GM18873 (cell line): ENCODE data around the gene USP27X.

Experiments used
- ATAC-seq: cut with Tn5 transposase; IDR thresholded peaks from one replicate; pipeline ENCODE4 v1.9.1; 2021; ENCODE audit warnings: mild to moderate bottlenecking, moderate library complexity, moderate number of reproducible peaks; ENCODE audit not compliant: unreplicated experiment, low FRiP score

The USP27X gene

DNA sequence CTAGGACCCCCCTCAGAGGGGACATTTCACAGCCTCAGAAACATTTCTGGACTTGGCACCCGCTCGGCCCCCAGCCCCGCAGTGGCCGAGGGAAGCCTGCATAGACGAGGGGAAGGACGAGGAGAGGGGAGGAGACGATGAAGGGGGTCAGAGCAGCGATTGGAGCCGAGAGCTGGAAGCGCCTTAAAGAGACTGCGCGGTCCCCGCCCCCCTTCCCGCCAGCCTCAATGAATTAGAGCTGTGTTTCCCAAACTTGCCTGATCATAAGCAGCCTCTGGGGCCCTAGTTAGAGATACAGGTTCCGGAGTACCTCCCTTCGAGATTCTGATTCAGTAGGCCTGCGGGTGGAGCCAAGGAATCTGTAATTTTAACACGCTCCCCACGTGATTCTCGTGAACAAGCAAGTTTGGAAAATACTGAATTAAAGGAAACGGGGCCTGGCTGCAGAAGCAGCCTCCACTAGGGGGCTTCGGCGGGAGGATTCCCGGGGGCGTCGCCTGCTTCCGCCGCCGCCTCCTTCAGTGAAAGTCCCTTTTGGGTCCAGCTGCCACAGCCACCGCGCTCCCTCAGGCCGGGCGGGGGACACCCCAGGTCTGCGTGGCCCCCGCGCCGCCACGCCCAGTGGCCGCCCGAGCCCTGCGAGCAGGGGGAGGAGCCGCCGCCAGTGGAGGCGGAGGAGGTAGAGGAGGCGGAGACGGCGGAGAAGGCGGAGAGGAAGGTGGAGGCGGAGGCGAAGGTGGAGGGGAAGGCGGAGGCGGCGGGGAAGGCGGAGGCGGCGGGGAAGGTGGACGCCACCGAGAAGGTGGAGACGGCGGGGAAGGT, at the start of gene USP27X:
USP27X (plus strand) TSS at position 651 of the 822 bp plus-strand sequence. CDS start 824 bp downstream, outside the sequence.
- ATAC-seq = peak; percentile 58

GRCh38 chrX:49838374-49838773, 40.9 kb upstream of the USP27X start:
- peak; percentile 64 for ATAC-seq

DNA sequence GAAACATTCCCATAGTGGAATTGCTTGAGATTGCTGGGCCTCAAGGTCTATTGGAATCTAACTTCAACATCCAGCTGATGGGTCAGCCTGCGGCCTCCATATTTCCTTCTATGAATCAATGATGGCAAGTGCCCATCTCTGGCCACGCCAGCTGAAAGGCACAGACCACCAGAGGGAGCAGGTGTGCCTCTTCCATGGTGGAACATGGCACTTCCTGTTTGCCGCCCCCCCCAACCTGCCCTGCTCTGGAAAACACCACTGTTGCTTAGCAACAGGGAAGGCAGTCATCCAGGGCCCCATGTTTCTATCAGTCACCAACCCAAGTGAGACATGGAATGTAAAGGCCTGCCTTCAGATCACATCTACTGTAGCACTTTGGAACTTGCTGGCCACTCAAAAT, 38.6 kb upstream of the USP27X start:
- ATAC-seq = no peak

DNA sequence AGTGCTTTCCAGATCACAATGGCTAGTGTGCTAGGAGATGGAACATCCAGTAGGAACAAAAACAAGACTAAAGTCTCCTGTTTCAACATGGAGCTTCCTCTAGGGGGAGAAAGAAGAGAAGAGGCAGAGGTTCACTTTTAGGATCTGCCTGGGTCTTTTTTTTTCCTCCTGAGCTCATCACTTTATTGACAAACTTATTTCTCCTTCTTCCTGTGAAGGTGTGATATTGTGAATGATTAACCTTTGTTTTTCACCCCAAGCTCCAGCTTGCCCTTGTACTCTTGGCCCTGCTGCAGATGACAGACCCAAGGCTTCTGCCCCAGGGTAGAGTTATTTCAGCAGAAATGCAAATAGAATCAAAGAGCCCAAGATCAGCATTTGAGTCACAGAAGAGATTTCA, 36.7 kb upstream of the USP27X start:
- no peak for ATAC-seq

- ATAC-seq = no peak
These were observed 34.7 kb upstream of the USP27X start for GRCh38 chrX:49844611-49845010.

GRCh38 chrX:49845701-49846403, 33.4 kb upstream of the USP27X start:
- no peak for ATAC-seq

DNA sequence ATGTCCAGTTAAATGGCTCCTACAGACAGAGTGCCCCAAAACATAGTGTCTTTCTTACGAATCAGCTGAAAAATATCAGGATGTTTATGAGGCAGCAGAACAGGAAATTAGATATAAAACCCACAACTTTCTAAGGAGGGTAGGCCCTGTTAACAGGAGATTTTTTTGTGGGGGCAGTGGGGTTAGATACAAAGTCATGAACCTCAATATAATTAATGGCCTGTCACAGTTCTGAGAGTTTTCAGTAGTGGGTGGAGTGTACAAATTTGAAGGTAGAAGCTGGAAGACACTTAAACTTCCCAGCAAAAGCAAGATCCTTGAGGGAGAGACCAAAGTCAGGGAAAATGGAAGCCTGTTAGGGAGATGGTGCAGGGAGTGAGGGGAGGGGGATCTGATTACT, 32.8 kb upstream of the USP27X start:
- ATAC-seq = no peak

DNA sequence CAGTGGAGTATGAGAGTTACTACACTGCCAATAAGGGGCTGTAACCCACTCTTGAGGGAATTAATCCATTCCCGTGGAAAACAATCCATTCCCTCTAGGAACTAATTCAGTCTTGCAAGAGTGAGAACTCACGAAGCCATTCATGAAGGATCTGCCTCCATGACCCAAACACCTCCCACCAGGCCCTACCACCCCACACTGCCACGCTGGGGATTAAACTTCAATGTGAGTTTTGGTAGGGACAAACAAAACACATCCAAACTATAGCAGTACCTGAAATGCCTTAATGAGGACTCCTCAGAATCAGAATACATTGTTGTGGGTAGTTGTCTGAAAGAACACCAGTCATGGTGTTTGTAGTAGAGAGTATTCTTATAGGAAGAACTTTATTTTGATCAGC, 31.0 kb upstream of the USP27X start:
- no peak for ATAC-seq

- ATAC-seq = no peak
These were observed 29.3 kb upstream of the USP27X start for GRCh38 chrX:49850028-49850427.

DNA sequence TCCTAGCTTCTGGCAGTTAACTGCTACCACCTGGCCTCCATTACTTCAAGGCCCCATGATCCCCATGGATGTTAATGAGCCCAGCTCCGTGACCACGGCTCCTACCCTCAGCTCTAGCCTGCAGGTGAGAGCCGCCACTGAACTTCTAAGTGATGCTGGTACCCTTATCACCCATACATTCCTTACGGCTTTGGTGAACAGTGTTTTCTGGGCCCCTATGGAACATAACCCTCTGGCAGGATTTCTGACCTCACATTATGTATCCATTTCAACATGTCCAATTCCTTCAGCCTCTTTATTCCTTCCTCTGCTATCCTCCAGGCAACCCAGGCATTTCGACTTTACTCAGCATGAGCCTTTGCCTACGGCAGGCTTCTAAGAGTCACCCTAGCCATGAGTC, 25.6 kb upstream of the USP27X start:
- ATAC-seq = no peak

- ATAC-seq = no peak
These were observed 22.5 kb upstream of the USP27X start for GRCh38 chrX:49856819-49857218.

DNA sequence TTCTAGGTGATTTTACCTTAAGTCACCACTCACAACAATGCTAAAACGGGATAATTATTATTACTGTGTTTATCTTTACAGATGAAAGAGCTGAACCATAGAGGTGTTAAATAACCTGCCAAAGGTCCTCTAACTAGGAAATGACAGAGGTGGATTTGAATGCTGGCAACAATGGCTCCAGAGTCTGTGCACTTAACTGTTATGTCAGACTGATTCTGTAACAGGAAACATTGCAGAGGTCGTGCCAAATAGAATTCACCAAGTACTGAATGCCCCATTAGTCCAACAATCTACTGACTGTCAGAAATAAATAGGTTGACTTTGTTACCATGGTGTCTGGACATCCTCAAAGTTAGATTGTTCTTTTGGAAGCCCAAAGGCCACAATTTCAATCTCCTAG, 20.9 kb upstream of the USP27X start:
- ATAC-seq = no peak

- no peak for ATAC-seq
These were observed 19.8 kb upstream of the USP27X start for GRCh38 chrX:49859491-49859890.

GRCh38 chrX:49860867-49861535, 18.3 kb upstream of the USP27X start:
- no peak for ATAC-seq

GRCh38 chrX:49862093-49862492, 17.2 kb upstream of the USP27X start:
- no peak for ATAC-seq

DNA sequence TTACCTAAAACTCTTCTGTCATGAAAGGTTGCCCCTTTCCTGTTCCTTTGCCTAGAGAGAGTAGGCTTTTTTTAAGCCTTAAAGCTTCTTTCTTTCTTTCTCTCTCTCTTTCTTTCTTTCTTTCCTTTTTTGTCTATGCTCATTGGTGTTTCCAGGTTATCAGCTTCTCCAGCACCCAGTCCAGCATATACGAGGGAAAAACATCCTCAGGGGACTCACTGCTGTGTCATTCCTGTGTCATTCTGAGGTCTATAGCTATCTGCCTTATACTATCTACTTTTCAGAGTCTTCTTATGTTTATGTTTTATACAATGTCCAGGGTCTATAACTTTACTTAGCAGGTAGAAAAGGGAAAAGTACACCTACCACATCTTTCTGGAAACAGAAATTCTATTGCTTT, 10.5 kb upstream of the USP27X start:
- no peak for ATAC-seq

DNA sequence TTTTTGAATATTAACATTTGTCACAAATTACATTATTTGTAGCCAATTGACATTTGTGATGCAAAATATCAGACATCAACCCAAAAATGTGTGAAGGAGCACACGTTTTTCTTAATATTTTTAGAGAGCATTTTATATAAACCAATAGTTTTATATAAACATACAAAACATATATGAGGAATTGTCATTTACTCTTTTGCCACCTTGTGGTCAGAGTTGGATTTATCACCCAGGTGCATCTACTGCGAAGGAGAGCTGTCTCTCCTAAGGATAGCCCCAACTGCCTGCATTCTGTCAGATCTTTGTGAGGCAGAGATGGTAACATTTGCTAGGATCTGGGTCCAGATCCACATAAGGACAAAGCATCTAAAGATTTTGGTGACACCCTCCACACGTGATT, 2.5 kb upstream of the USP27X start:
- no peak for ATAC-seq

- ATAC-seq = no peak
These were observed 1.7 kb upstream of the USP27X start for GRCh38 chrX:49877397-49878101.

GRCh38 chrX:49878128-49878833, 1.0 kb upstream of the USP27X start:
- no peak for ATAC-seq

DNA sequence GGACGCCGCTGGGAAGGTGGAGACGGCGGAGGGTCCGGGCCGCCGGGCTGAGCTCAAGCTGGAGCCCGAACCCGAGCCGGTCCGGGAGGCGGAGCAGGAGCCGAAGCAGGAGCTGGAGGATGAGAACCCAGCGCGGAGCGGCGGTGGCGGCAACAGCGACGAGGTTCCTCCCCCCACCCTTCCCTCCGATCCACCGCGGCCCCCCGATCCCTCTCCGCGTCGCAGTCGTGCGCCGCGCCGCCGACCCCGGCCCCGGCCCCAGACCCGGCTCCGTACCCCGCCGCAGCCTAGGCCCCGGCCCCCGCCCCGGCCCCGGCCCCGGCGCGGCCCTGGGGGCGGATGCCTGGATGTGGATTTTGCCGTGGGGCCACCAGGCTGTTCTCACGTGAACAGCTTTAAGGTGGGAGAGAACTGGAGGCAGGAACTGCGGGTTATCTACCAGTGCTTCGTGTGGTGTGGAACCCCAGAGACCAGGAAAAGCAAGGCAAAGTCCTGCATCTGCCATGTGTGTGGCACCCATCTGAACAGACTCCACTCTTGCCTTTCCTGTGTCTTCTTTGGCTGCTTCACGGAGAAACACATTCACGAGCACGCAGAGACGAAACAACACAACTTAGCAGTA, 483 bp downstream of the USP27X start:
- no peak for ATAC-seq
